Kidney capillary endothelial cell (primary cell): ENCODE measurements around the gene UQCRHL.
"Not testable (repeated sequence)": the region's sequence is repeated elsewhere in the genome, so short reads cannot be mapped to it uniquely, and the experiment has no call there.

Experiments used
- DNase-seq: peaks from one replicate; pipeline ENCODE4 v3.0.0-alpha.2; 2018; ENCODE audit warnings: low spot score

UQCRHL gene

GRCh38 chr1:15807549-15807948 lies at the start of gene UQCRHL:
Gene UQCRHL (minus strand): TSS chr1:15807649. CDS start chr1:15807649, 0 bp downstream.
- not testable (repeated sequence) for DNase-seq

GRCh38 chr1:15856888-15857287 lies 49.4 kb upstream of the UQCRHL start:
- no peak for DNase-seq

- DNase-seq: no peak
These were observed 45.4 kb upstream of the UQCRHL start for GRCh38 chr1:15852828-15853302.

- DNase-seq: peak; percentile 53
These were observed 44.8 kb upstream of the UQCRHL start for GRCh38 chr1:15852036-15852827.

GRCh38 chr1:15851210-15852035 lies 44.0 kb upstream of the UQCRHL start:
- DNase-seq: peak; percentile 35

- DNase-seq: peak; percentile 17
These were observed 43.1 kb upstream of the UQCRHL start for GRCh38 chr1:15850471-15851001.

- peak; percentile 49 for DNase-seq
These were observed 42.4 kb upstream of the UQCRHL start for GRCh38 chr1:15849775-15850324.

GRCh38 chr1:15848929-15849774 lies 41.7 kb upstream of the UQCRHL start:
- DNase-seq: peak; percentile 74

- DNase-seq: peak; percentile 21
These were observed 40.9 kb upstream of the UQCRHL start for GRCh38 chr1:15848143-15848928.

GRCh38 chr1:15847893-15848142 lies 40.4 kb upstream of the UQCRHL start:
- no peak for DNase-seq

- DNase-seq: peak; percentile 97
These were observed 39.8 kb upstream of the UQCRHL start, which contains the start of gene SPEN for GRCh38 chr1:15847100-15847892. Gene SPEN (plus strand): TSS chr1:15847707. CDS start chr1:15848068, 361 bp downstream.

GRCh38 chr1:15846056-15846455 lies 38.6 kb upstream of the UQCRHL start:
- not testable (repeated sequence) for DNase-seq

- no peak for DNase-seq
These were observed 36.5 kb upstream of the UQCRHL start for GRCh38 chr1:15843826-15844572.

GRCh38 chr1:15838721-15839120 lies 31.3 kb upstream of the UQCRHL start:
- DNase-seq: no peak

- no peak for DNase-seq
These were observed 30.5 kb upstream of the UQCRHL start for GRCh38 chr1:15837931-15838330.

- no peak for DNase-seq
These were observed 29.6 kb upstream of the UQCRHL start for GRCh38 chr1:15836772-15837669.

GRCh38 chr1:15836511-15836771 lies 29.0 kb upstream of the UQCRHL start:
- not testable (repeated sequence) for DNase-seq

GRCh38 chr1:15835741-15836510 lies 28.5 kb upstream of the UQCRHL start:
- peak; percentile 100 for DNase-seq
